NCI-H1105 treated with DMSO at 0.1 percent for 48 hours (cell line): Measurements from ENCODE around the gene TAF1C.

Experiments
- DNase-seq: peaks from one replicate; lab custom pipeline; 2025; lab: John Stamatoyannopoulos, UW

The TAF1C gene

DNA sequence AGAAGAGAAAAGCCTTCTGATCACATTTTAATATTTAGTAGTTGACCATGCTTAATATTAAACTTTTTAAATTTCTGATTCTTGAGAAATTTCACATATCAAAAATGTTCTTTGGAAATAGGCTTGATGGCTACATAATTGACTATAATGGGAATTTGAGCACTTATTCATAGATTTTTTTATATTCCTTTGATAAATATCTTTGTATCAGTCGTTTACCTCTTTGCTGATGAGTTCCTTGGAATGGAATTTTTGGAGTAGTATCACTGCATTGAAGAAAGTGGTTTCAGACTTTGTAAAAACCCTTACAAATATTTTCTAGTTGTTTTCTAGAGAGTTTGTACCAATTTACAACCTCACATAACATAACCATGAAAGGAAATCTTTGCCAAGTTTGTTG is 27.1 kb downstream of the TAF1C start:
- no peak for DNase-seq

DNA sequence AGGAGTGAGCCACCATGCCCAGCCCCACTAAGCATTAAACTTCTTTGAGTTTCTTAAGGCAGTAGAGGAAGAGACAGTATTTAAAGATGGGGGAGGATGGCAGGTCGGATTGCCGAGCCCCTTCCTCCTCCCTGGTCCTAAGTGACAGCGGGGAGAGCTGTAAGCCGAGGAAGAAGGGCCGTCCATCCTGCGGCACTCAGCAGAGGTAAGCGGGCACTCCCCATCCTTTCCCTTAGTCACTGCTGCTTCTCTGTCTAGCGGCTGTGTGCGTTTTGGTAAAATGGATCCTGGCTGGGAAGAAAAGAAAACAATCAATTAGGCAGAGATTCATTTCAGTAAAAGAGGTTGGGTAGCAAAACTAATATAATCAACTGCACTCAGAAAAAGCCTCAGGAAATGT is 27.9 kb downstream of the TAF1C start:
- no peak for DNase-seq

DNA sequence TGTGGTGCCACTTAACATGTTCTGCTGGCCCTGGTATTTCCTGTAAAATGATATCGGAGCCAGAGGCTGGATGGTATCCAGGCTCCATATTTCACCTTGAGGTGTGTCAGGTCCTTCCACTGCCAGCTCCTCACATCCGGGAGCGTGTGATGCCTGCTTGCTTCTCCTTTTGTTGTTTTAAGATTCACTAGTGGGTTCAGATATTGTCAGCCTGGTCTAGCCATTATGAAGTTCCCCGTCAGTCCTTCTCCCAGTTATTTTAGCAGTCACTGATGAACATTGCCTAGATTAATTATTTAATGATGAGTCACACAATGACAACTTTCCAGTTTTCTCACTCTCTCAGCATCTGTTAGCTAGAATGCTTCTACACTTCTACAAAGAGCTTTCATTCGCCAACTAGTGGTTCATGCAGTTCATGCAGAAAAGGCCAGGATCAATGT is 30.5 kb downstream of the TAF1C start:
- no peak for DNase-seq

DNA sequence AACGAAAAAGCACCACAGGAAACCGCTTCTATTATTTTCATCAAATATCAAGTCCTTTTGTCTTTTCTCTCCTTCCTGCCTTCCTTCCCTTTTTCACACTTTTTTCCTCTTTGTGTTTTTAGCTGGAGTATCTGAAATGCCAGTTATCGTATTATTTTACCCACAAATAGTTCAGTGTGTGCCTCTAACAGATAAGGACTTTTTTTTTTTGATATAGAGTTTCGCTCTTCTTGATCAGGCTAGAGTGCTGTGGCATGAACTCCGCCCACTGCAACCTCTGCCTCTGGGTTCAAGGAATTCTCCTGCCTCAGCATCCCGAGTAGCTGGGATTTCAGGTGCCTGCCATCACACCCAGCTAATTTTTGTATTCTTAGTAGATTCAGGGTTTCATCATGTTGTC is 31.1 kb downstream of the TAF1C start:
- no peak for DNase-seq

DNA sequence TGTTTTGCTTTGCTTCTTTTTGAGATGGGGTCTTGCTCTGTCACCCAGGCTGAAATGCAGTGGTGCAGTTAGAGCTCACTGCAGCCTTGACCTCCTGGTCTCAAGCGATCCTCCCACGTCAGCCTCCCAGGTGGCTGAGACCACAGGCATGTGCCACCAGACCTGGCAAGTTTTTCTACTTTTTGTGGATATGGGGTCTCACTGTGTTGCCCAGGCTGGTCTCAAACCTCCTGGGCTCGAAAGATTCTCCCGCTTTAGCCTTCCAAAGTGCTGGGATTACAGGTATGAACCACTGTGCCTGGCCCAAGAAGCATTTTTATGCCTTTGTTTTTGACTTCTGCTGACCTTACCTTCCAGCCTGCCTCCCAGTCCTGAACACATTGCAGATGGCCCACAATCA is 31.6 kb downstream of the TAF1C start:
- DNase-seq, result no peak

DNA sequence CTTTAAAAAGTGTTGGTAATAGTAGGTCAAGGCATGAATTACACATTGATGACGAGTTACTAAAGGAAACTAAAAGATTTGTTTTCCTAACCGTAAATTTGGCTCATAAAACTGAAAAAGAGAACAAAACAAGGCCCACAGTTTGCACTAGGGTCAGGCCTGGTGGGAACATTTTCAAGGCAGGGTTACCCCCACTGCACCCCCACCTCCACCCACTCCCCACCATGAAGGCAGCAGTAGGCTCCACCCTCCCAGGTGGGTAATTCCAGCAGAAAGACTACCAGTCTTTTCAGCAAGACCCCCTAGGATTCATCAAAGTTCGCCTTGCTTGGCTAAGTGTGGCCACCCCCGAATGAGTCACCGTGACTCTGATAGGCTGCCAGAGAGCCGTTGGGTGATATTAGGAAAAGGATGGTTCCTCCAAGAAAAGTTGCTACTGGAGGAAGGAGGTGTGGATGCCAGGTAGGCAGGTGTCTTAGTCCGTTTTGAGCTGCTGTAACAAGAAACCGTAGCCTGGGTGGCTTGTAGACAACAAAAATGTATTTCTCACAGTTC is 33.1 kb downstream of the TAF1C start:
- no peak for DNase-seq

DNA sequence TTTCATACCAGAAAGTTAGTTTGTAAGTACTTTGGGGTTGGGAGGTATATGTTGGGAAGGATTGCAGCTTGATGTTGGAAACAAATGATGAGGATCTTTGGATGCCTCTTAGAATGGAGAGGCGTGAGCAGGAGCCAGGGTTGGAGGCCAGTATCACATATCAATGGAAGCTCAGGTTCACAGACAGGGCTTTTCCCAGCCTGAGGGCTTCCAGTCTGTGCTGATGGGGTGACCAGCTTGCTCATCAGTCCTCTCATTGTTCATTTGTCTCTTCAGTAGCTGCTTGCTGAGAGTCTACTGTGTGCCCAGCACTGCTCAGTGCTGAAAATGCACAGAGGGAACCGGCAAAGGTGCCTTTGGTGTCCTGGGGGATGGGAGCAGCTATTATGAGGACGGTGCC is 35.9 kb downstream of the TAF1C start:
- no peak for DNase-seq

DNA sequence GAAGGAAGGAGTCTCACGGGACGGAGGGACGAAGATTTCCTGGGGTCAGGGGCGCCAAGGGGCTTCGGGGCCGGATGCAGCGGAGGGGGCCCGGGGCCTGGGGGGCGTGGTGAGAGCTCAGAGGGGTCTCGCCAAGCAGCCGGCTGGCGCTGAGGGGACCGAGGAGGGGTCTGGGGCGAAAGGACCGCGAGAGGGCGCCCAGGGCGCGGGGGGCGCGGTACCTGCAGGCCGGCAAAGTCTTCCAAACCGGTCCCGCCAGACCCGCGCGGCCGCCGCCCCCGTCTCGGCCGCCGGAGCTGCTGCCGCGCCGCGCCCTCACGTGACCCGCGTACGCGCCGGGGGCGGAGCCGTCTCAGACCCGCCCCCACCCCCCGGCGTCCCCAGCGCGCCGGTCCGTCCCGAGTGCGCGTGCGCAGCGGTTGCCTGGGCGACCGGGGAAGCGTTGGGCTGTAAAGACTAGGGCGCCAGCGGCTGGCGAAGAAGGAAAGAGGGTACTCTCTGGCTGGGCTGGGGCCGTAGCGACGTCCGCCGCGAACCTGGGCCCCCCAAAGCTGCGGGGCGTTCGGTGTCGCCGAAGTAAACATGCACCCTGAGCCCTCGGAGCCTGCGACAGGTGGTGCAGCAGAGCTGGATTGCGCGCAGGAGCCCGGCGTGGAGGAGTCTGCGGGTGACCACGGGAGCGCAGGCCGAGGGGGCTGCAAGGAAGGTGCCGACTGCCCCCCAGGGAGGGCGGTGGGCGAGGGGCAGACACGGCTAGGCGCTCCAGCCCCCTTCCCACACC is 41.8 kb downstream of the TAF1C start, which contains the start of the genes DNAAF1 and HSDL1:
Gene DNAAF1, plus strand, starts transcription at position 450 of the 781 bp plus-strand sequence. Its CDS starts 133 bp downstream, at position 583.
Gene HSDL1, minus strand, starts transcription at position 319 of the 781 bp plus-strand sequence. CDS start 13,856 bp downstream, outside the sequence.
- DNase-seq, result peak; percentile 69

DNA sequence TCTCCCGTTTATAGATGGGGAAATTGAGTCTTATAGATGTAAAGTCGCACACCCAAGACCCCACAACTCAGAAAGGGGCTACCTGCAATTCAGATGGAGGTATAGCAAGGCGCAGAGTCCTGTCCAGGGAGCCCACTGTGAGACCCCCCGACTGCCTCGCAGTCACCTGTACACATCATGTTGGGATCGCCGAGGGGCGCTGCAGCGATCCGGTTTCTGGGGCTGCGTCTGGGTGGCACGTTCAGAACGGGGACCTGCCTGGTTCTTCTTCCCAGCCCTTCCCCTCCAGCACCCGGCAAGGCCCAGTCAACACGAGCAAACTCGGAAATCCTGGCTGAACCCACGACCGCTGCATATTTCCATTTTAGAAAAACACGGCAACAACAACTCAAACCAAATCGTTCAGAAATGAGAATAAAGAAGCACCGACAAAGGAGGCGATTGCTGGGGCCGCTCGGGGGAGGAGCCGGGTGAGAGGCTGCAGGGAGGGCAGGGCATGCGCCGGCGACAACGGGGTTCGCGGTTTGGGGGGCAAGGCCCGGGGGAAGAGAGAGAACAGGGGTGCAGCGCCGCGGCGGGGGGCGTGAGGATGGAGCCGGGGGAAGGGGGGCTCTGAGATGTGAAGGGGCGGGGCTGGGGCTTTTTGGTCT is 42.5 kb downstream of the TAF1C start:
- DNase-seq, result no peak

DNA sequence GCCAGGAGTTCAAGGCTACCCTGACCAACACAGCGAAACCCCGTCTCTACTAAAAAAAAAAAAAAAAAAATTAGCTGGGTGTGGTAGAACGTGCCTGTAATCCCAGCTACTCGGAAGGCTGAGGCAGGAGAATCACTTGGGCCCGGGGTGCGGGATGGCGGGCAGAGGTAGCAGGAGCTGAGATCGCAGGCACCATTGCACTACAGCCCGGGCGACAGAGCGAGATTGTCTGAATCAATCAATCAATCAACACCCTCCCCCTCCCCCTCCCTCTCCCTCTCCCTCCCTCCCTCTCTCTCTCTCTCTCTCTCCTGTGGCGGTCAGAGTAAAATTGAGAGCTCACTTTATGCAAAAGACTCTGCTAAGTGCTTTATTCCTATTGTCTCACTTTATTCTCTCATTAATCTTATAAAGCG is 43.1 kb downstream of the TAF1C start:
- DNase-seq, result no peak

DNA sequence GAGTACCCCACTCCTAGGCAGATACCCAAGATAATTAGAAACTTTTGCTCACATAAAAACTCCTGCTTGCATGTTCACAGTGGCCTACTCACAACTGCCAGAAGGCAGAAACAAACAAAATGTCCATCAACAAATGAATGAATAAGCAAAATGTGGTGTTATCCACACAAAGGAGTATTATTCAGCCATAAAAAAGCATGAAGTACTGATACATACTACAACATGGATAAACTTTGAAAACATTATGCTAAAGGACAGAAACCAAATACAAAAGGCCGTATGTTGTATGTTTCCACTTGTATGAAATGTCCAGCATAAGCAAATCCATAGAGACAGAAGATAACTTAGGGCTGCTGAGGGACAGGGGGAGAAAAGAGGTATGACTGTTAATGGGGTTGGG is 43.8 kb downstream of the TAF1C start:
- no peak for DNase-seq

DNA sequence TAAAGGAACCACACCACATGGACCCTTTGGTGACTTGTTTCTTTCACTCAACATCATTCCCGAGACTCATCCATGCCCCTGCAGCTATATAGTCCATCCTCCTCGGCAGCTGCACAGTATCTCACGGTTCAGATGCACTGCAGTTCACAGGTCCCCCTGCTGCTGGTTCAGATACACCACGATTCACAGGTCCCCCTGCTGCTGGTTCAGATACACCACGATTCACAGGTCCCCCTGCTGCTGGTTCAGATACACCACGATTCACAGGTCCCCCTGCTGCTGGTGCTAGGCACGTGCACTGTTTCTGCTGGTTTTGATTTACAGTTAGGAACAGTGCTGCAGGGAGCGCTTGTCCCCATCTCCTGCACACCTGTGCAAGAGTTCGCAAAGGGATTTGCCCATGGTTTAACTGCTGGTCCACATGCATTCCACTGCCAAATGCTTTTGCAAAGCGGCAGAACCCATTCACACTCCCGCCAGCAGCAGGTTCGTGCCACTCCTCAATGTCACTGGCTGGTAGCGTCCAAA is 45.6 kb downstream of the TAF1C start:
- no peak for DNase-seq

DNA sequence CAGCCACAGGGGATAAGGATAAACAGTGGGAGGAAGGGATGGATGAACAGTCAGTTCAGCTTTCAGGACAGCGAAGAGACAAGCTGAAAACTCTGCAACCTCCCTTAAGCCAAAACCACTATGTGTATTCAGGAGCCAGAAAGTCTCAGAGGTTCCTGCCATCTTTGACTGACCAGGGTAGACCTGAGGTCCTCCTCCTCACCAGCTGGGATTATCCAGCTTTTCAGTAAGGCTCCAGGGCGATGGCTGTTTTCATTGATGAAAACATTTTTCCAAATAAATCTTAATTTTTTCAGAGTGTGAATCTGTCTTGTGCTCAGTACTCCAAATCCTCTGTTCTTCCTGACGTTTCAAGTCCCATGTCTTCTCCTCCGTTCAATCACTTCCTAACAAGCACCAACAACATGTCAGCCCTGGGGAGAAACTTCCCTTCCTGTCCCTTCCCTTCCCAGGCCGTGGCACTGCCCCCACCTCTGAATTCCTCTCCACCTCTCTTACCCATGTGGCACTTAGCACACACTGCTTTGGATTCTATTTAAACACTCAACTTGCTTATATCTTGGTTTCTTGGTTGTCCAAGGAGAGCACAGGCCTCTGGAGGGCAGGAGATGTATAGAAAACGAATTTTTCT is 47.1 kb downstream of the TAF1C start:
- no peak for DNase-seq

DNA sequence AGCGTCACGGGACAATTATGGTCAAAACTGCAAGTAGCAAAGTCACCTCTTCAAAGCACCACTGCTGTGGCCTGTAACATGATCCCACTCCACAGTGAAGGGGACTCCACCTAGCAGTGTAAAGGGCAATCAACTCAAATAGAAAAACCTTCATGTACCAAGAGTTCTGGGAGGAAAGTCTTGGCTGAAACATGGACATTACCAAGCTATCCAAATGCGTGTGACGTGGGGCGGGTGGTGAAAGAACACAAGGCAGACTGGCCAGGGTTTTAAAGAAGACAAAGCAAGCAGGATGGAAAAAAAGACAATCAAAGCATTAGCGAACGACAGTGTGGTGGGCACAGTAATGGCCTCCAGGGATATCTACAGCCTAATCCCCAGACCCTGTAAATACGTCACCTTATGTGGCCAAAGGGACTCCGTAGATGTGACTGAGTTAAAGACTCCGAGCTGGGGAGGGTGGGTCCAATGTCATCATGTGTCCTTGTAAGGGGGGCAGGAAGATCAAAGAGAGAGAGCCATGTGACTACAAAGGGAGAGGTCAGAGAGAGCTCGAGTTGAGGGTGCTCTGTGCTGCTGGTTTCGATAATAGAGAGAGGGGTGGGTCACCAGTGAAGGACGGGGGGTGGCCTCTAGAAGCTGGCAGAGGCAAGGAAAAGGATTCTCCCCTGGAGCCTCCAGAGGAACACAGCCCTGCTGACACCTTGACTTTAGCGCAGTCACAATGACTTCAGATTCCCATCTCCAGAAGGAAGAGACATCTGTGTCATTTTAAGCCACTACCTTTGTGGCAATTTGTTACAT is 47.8 kb downstream of the TAF1C start:
- peak; percentile 39 for DNase-seq

DNA sequence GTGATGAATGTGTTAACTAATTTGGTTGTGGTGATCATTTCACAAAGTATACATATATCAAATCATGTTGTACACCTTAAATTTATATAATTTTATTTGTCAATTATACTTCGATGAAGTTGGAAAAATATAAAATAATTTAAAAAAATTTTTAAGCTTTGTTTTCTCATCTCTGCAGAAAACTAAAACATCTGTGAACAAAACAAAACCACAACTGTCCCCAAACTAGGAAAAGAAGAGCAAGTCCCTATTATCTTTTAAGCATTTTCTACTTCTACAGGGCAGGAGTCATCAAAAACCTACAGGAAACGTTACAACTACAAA is 48.4 kb downstream of the TAF1C start:
- DNase-seq, result no peak

DNA sequence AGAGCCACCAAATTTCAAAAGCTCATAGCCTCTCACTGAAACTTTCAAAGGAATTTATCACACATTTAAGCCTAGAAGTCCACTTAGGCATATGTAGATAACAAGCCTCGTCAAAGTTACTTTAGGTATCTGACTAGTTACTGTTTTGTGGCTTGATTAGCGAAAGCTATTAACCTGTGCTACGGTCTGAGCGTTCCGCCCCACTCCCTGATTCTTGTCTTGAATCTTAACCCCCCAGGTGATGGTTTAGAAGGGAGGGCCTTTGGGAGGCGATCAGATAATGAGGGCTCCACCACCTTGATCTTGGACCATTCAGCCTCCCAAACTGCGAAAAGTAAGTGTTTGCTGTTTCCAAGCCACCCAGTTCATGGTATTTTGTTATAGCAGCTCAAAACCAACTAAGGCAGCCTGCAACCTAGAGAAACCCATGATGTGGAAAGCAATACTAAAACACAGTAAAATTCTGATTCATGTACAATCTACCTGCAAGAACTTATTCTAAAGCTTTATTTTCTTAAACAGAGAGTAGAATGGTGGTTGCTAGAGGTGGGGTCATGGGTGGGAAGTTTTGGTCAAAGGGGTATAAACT is 49.0 kb downstream of the TAF1C start:
- DNase-seq, result no peak

DNA sequence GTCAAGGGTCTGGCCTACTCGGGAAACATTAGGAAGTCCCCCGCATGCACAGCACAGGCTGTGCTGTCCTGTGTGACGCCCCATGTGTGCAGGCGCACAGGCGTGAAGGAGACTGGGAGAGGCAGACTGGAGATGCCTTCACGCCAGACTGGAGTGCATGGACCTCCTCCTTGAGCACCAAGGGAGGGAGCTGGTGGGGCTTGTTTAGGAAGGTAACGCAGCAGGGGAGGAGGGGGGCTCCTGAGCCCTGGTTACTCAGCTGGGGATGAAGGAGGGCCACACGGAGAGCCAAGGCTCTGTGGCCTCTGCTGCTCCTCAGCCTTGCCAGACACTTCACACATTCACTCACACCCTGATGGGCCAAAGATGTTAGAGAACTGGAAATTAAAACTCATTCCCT is 49.6 kb downstream of the TAF1C start:
- DNase-seq, result no peak

DNA sequence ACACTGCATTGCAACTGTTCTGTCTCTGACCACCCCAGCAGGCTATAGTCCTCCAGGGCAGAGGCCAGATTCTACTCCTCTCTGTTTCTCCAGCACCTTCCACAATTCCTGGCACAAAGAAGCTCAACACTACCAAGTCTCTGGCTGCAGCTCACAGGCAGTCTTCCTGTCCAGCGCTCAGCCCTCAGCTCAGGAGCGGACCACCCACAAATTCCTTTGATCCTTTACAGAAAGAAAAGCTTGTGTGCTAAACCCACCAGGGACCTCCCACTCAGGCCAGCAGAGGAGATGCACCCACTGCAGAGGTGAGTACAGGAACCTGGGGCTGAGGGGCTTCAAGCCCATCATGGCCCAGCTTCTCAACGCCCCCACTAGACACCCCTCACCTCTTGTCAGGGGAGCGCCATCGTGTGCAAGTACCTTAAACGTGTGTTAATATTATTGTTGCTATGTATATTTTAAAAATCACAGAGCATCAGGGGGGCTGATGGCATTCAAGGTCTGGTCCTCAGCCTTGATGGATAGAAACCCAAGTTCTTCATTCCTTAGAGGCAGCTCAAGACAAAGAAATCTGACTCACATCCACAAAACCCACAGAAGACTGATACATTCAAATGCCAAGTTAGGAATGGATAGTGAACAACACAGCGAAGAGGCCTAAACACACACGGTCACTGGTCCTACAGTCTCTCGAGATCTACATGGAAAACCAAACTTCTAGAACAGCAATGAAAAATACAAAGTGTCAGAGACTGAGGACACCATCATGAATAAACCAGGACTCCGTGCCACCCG is 50.3 kb downstream of the TAF1C start:
- DNase-seq, result no peak

DNA sequence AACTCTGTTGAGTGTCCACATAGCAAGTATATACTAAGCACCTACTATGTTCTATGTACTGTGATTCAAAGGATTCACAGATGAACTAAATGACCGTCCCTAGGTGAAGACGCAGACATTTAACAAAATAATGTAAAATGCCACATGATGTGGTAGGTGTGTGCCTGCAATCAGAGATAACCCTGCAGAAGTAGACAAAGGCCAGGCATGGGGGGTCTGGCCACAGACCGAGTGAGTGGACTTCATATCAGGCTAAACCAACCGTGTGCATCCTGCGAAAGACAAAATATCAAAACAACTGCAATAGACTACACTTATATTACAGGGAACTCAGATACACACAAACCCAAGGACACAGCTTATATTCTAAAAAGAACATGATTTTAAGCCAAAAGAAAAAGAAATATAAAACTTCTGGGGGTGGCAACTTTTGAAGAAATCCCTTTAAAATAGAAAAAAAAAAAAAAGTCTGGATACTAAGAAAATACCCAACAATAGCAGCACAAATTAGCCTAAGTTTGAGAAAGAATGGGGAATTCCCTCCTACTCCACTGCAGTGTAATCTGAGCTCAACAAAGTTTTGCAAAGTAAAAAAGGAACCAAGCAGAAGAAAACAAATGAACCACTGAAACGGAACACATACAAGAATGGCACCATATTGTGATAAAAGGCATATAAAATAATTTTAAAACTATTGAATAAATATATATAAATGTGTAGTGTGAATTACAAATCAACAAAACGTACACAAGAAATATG is 54.2 kb downstream of the TAF1C start:
- no peak for DNase-seq

DNA sequence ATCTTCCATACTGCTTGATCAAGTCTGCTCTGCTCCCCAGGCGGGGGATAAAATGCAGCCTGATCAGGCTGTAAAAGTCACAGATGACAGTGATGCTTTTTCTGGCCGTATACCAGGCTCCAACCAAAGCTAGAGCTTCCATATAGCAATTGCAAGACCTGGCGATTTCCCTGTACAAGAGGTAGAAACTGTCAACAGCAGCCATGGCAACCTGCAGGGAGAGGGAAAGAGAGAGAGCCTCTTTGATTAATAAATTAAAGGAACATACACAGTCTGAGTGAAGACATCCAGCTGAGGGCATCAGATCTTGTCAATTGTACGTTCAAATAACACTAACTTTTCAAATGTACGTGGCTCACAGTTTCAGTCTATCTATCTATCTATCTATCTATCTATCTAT is 55.7 kb downstream of the TAF1C start:
- DNase-seq, result no peak
